ENCODE results near the gene CABP1.
A peak's percentile ranks its signal among the peaks of the same experiment; 100 is the strongest.

Gene CABP1

DNA sequence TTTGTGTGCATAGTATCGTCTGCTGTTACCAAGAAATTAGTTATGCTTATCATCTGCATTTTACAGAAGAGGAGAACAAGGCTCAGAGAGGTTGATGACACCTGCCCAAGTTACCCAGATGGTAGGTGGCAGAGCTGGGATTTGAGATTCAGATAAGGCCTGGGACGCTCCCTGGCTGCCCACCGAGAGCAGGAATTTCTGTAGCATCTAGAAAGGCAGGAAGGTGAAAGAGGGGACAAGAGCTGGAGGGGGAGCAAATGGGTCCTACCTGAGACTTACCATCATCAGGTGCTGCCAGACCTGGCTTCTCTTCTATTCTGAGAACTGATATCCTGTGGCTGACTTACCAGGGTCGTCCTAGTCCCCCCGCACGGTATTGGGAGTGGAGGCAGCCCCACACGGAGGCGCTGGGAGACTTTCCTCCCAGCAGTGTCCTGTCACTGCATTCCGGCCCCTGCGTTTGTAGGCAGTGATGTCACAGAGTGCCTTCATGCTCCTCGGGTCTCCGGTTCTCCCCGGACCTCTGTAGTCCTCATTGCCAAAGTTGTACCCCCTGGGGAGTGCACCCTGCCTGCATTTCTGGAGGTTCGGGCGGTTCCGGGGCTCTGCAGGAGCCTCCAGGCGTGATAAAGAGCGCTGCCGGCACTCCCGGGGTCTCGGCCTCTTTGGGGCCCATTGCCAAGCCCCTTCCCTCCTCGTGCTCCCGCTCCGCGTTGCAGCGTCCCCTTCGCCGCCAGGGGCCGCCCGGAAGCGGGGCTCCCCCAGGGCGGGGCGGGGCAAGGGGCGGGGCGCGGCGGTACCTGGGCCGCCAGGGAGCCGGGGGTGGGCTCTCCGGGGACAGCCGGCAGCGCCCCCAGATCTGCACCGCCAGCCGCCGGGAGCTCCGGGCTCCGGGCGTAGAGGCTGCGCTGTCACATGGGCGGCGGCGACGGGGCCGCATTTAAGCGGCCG, at the start of gene CABP1:
Gene CABP1 (plus strand): TSS at position 856 of the 951 bp plus-strand sequence. CDS start 60 bp downstream, at position 916.
- H3K9me3 ChIP-seq (ENCODE audit: low read length) = no peaks in the 10 kb centered on the region
- H3K27me3 ChIP-seq (ENCODE audit: insufficient read depth, low read length) = peaks cover 13% of the 10 kb centered on the region
- no peak within 1 kb of the TSS for H3K27ac ChIP-seq (ENCODE audit: low read depth, low read length, poor library complexity, severe bottlenecking)
- H3F3A ChIP-seq (ENCODE audit: insufficient read depth, low read length) = no peaks in the 10 kb centered on the region
- peaks cover 14% of the 10 kb centered on the region for H3K4me1 ChIP-seq (ENCODE audit: insufficient read depth, low read length, severe bottlenecking)
- TF ChIP-seq EZH2 (IDR thresholded peaks at IDR 0.05; ENCODE audit: borderline replicate concordance, low read length) = no peak
- TF ChIP-seq, protein P1, sequence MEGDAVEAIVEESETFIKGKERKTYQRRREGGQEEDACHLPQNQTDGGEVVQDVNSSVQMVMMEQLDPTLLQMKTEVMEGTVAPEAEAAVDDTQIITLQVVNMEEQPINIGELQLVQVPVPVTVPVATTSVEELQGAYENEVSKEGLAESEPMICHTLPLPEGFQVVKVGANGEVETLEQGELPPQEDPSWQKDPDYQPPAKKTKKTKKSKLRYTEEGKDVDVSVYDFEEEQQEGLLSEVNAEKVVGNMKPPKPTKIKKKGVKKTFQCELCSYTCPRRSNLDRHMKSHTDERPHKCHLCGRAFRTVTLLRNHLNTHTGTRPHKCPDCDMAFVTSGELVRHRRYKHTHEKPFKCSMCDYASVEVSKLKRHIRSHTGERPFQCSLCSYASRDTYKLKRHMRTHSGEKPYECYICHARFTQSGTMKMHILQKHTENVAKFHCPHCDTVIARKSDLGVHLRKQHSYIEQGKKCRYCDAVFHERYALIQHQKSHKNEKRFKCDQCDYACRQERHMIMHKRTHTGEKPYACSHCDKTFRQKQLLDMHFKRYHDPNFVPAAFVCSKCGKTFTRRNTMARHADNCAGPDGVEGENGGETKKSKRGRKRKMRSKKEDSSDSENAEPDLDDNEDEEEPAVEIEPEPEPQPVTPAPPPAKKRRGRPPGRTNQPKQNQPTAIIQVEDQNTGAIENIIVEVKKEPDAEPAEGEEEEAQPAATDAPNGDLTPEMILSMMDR (IDR thresholded peaks at IDR 0.05; ENCODE audit: low read length) = peak; percentile 41
- no peaks in the 10 kb centered on the region for H4K20me1 ChIP-seq (ENCODE audit: insufficient read depth, low read length)
- no peaks in the 10 kb centered on the region for H3K36me3 ChIP-seq (ENCODE audit: insufficient read depth, low read length)
- H3K4me2 ChIP-seq (ENCODE audit: low read length) = peak within 1 kb of the TSS; percentile 91
- peak within 1 kb of the TSS; percentile 81; the same call in 1 of the 2 replicates for H2AFZ ChIP-seq (ENCODE audit: low read length)
- H3K9me2 ChIP-seq (ENCODE audit: low read depth, low read length) = no peaks in the 10 kb centered on the region
- peak within 1 kb of the TSS; percentile 56 for H3K9ac ChIP-seq (ENCODE audit: low read length)
- no peaks in the 10 kb centered on the region for H3K79me2 ChIP-seq (ENCODE audit: insufficient read depth, low read length)
- H3K4me3 ChIP-seq (ENCODE audit: low read depth, low read length, poor library complexity, severe bottlenecking) = peak within 1 kb of the TSS; percentile 58

DNA sequence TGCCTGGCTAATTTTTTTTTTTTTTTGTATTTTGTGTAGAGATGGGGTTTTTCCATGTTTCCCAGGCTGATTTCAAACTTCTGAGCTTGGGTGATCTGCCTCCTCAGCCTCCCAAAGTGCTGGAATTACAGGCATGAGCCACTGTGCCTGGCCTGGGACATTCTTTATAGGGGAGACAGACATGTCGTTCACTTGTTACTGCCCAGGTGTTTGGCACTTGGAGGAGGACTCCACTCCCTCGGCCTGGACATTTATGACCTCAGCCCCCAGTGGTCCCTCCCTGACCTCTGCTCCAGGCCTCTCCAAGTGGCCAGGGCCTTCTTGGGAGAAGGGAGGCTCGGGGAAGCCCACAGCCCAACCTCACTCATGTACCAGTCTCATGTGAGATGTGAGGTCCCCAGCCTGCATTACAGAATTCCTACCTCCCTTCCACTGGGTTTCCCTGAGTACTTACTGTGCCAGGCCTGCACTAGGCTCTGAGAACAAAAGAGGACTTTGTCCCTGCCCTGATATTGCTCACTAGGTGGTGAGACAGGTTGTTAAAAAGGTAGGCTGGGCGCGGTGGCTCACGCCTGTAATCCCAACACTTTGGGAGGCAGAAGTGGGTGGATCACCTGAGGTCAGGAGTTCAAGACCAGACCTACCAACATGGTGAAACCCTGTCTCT, 49.6 kb upstream of the CABP1 start:
- Histone ChIP-seq H3K4me3 (ENCODE audit: low read depth, low read length, poor library complexity, severe bottlenecking) (no peak overlapping the region), H3K4me1 (ENCODE audit: insufficient read depth, low read length, severe bottlenecking) (no peaks in the 10 kb centered on the region), H3F3A (ENCODE audit: insufficient read depth, low read length) (no peaks in the 10 kb centered on the region), H3K9ac (ENCODE audit: low read length) (no peak overlapping the region), H3K36me3 (ENCODE audit: insufficient read depth, low read length) (no peaks in the 10 kb centered on the region), H3K79me2 (ENCODE audit: insufficient read depth, low read length) (no peaks in the 10 kb centered on the region), H4K20me1 (ENCODE audit: insufficient read depth, low read length) (no peaks in the 10 kb centered on the region), H3K27ac (ENCODE audit: low read depth, low read length, poor library complexity, severe bottlenecking) (no peak overlapping the region), H3K27me3 (ENCODE audit: insufficient read depth, low read length) (no peaks in the 10 kb centered on the region; the same call in 1 of the 2 replicates), H3K9me2 (ENCODE audit: low read depth, low read length) (no peaks in the 10 kb centered on the region), H3K4me2 (ENCODE audit: low read length) (no peak overlapping the region), H2AFZ (ENCODE audit: low read length) (no peak overlapping the region), H3K9me3 (ENCODE audit: low read length) (no peaks in the 10 kb centered on the region)
- no peak for TF ChIP-seq EZH2 (IDR thresholded peaks at IDR 0.05; ENCODE audit: borderline replicate concordance, low read length)
- TF ChIP-seq, protein P1 (IDR thresholded peaks at IDR 0.05; ENCODE audit: low read length) = no peak

DNA sequence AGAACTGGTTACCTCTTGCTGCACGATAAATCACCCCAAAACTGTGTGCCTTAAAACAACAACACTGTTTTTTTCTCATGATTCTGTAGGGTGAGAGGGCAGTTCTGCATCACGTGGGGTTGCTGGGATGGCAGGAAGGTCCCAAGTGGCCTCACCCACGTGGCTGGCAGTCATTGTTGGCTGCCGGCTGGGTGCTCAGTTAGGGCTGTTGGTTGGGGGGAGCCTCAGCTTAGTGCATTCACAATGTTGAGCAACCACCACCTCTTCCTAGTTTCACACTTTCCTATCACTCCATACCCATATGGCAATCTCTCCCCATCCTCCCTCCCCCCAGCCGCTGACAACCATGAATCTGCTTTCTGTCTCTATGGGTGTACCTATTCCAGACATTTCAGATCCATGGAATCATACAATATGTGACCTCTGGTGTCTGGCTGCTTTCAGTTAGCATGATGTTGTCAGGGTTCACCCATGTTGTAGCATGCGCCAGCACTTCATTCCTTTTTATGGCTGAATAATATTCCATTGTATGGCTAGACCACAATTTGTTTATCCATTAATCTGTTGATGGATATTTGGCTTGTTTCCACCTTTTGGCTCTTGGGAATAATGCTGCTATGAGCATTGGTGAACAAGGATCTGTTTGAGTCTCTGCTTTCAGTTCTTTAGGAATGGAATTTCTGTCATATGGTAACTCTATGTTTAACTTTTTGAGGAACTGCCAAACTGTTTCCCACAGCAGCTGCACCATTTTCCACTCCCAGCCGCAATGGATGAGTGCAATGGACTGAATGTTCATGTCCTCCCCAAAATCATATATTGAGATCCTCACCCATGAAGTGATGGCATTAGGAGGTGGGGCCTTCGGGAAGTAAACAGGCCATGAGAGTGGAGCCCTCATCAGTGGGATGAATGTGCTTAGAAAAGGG, 48.0 kb upstream of the CABP1 start:
- H2AFZ ChIP-seq (ENCODE audit: low read length) = no peak overlapping the region

More for the DNA sequence above, 48.0 kb upstream of the CABP1 start:
- H3K4me2 ChIP-seq (ENCODE audit: low read length) = no peak overlapping the region
- no peaks in the 10 kb centered on the region for H4K20me1 ChIP-seq (ENCODE audit: insufficient read depth, low read length)
- no peaks in the 10 kb centered on the region for H3K79me2 ChIP-seq (ENCODE audit: insufficient read depth, low read length)
- no peaks in the 10 kb centered on the region for H3K9me2 ChIP-seq (ENCODE audit: low read depth, low read length)
- H3K4me3 ChIP-seq (ENCODE audit: low read depth, low read length, poor library complexity, severe bottlenecking) = no peak overlapping the region
- no peaks in the 10 kb centered on the region; the same call in 1 of the 2 replicates for H3K27me3 ChIP-seq (ENCODE audit: insufficient read depth, low read length)
- no peaks in the 10 kb centered on the region for H3F3A ChIP-seq (ENCODE audit: insufficient read depth, low read length)
- H3K9ac ChIP-seq (ENCODE audit: low read length) = no peak overlapping the region
- H3K9me3 ChIP-seq (ENCODE audit: low read length) = no peaks in the 10 kb centered on the region
- no peak overlapping the region for H3K27ac ChIP-seq (ENCODE audit: low read depth, low read length, poor library complexity, severe bottlenecking)
- TF ChIP-seq EZH2 (IDR thresholded peaks at IDR 0.05; ENCODE audit: borderline replicate concordance, low read length) = no peak
- TF ChIP-seq, protein P1 (IDR thresholded peaks at IDR 0.05; ENCODE audit: low read length) = no peak
- H3K36me3 ChIP-seq (ENCODE audit: insufficient read depth, low read length) = no peaks in the 10 kb centered on the region
- no peaks in the 10 kb centered on the region for H3K4me1 ChIP-seq (ENCODE audit: insufficient read depth, low read length, severe bottlenecking)

All from OCI-LY1 (cell line).